GM12874 (cell line): ENCODE measurements around the gene BHLHE41.

Experiments
- CTCF ChIP-seq: IDR thresholded peaks from 2 replicates; pipeline ENCODE4 v1.5.1; 2011; ENCODE audit warnings: low read depth, mild to moderate bottlenecking, control low read depth, low read length, moderate library complexity; ENCODE audit not compliant: insufficient read depth

Gene BHLHE41

GRCh38 chr12:26112703-26113147 lies 12.1 kb downstream of the BHLHE41 start:
- TF ChIP-seq CTCF: no peak

GRCh38 chr12:26112232-26112631 lies 12.6 kb downstream of the BHLHE41 start:
- TF ChIP-seq CTCF: no peak

GRCh38 chr12:26109343-26109881 lies 15.4 kb downstream of the BHLHE41 start:
- TF ChIP-seq CTCF: no peak

- TF ChIP-seq CTCF: no peak
These were observed 15.9 kb downstream of the BHLHE41 start for GRCh38 chr12:26108915-26109314.

GRCh38 chr12:26106347-26106746 lies 18.5 kb downstream of the BHLHE41 start:
- no peak for TF ChIP-seq CTCF

- no peak for TF ChIP-seq CTCF
These were observed 21.9 kb downstream of the BHLHE41 start for GRCh38 chr12:26102953-26103352.

GRCh38 chr12:26101763-26102162 lies 23.1 kb downstream of the BHLHE41 start:
- TF ChIP-seq CTCF: no peak
